ENCODE data around the gene KCNJ14. TPM values are rescaled to one million over a fixed set of nuclear protein-coding genes. Genes with fewer than 3 reads are reported as not detected.

Gene KCNJ14
- total and polyA plus RNA-seq, 2 of the 4 experiments (the other 2 are of a cell fraction), result 0.18 to 0.39 TPM

- TF ChIP-seq MXI1 (IDR thresholded peaks at IDR 0.05; ENCODE audit: borderline replicate concordance, low read depth, low read length) (no peak), RAD21 (IDR thresholded peaks at IDR 0.05; ENCODE audit: low read length) (no peak)
Measured at GRCh38 chr19:48455171-48455907, at the start of gene KCNJ14 (continued).

- 74% methylated on average over 11 of the region's 13 CpGs; no CpG with 5 or more reads in 1 of the 2 experiments for WGBS, 2 experiments (ENCODE audit: extremely low coverage in 2 of 2, insufficient read length in 1 of 2)
- H4K91ac ChIP-seq (ENCODE audit: insufficient read depth, low read depth, low read length), result no peak overlapping the region
- no peak overlapping the region for H3K56ac ChIP-seq (ENCODE audit: extremely low read depth, insufficient read depth, low read length)
- H2AK5ac ChIP-seq (ENCODE audit: low read depth, low read length), result no peak overlapping the region
- H3K36me3 ChIP-seq (ENCODE audit: control insufficient read depth, insufficient read depth, low read length), result no peaks in the 10 kb centered on the region
- no peak overlapping the region for H2BK5ac ChIP-seq (ENCODE audit: low read depth, low read length, poor library complexity, severe bottlenecking)
- dilution Hi-C loops (cut with HindIII; ENCODE audit: low sequenced_read_pairs, unreplicated experiment) (no loop called here), in situ Hi-C loops (cut with MboI; ENCODE audit: low sequenced_read_pairs) (no loop called here), intact Hi-C loops (cut with micrococcal nuclease) (no loop called here)
- BruUV-seq (replicated peaks), result no TSS peak
- no peak overlapping the region for H2AK9ac ChIP-seq (replicated peaks; ENCODE audit: low read depth, low read length, poor library complexity)
- no peak overlapping the region for H3K27ac ChIP-seq (ENCODE audit: insufficient read depth, low read length)
- no peak overlapping the region for H2BK120ac ChIP-seq (ENCODE audit: low read depth, low read length)
- DNase-seq (peak; percentile 18), ATAC-seq (ENCODE audit: low read depth) (no peak)
- ChIA-PET CTCF (no interaction called here), POLR2A (ENCODE audit: unreplicated experiment) (no interaction called here)
- no peak overlapping the region for H4K5ac ChIP-seq (ENCODE audit: low read depth, low read length)
- no peaks in the 10 kb centered on the region for H3K9me3 ChIP-seq (ENCODE audit: control insufficient read depth, insufficient read depth, low read length)
- no peak overlapping the region for H3K4me2 ChIP-seq (ENCODE audit: low read depth, low read length)
- H3K4me3 ChIP-seq (ENCODE audit: insufficient read depth, low read depth, low read length), result no peak overlapping the region
- H3K14ac ChIP-seq (replicated peaks; ENCODE audit: low read depth, low read length), result no peak overlapping the region
- H2BK15ac ChIP-seq (ENCODE audit: low read depth, low read length), result no peak overlapping the region
- no peak overlapping the region for H3K9ac ChIP-seq (ENCODE audit: low read depth, low read length)
- H3K23ac ChIP-seq (ENCODE audit: low read depth, low read length), result no peak overlapping the region
- no peak overlapping the region for H2BK20ac ChIP-seq (ENCODE audit: low read depth, low read length)
- no peaks in the 10 kb centered on the region for H4K20me1 ChIP-seq (ENCODE audit: insufficient read depth, low read length)
- H3K27me3 ChIP-seq (ENCODE audit: control insufficient read depth, insufficient read depth, low read length), result peaks cover 2% of the 10 kb centered on the region; the same call in 1 of the 2 replicates
- H3K4ac ChIP-seq (ENCODE audit: low read depth, low read length), result no peak overlapping the region
- no peak overlapping the region for H3K18ac ChIP-seq (ENCODE audit: low read depth, low read length)
- H3K79me1 ChIP-seq (ENCODE audit: low read depth in 1 of 2, low read length in 2 of 2), result no peaks in the 10 kb centered on the region
- H2AFZ ChIP-seq (replicated peaks; ENCODE audit: low read length, poor library complexity), result peak overlapping the region; percentile 71
- no peaks in the 10 kb centered on the region for H3K4me1 ChIP-seq (ENCODE audit: control insufficient read depth, insufficient read depth, low read length)
- no peak overlapping the region for H4K8ac ChIP-seq (ENCODE audit: low read depth in 2 of 2, low read length in 2 of 2)
- H3K9me1 ChIP-seq (ENCODE audit: insufficient read depth, low read length), result no peaks in the 10 kb centered on the region
- TF ChIP-seq MXI1 (IDR thresholded peaks at IDR 0.05; ENCODE audit: borderline replicate concordance, low read depth, low read length) (no peak), POLR2A (IDR thresholded peaks at IDR 0.05; ENCODE audit: low read depth, low read length) (no peak), RFX5 (IDR thresholded peaks at IDR 0.05; ENCODE audit: low read depth, low read length) (no peak), ELK1 (IDR thresholded peaks at IDR 0.05; ENCODE audit: borderline replicate concordance, low read depth, low read length) (no peak), RAD21 (IDR thresholded peaks at IDR 0.05; ENCODE audit: low read length) (no peak), BHLHE40 (IDR thresholded peaks at IDR 0.05; ENCODE audit: low read depth, low read length) (no peak), FOS (IDR thresholded peaks at IDR 0.05; ENCODE audit: low read depth, low read length) (no peak), NFE2L2 (IDR thresholded peaks at IDR 0.05; ENCODE audit: low read depth, low read length) (no peak), CTCF (conservative IDR thresholded peaks at IDR 0.05; ENCODE audit: low read depth, low read length) (no peak), USF2 (IDR thresholded peaks at IDR 0.05; ENCODE audit: low read depth, low read length) (no peak), CEBPB (IDR thresholded peaks at IDR 0.05; ENCODE audit: low read depth, low read length) (no peak), RCOR1 (IDR thresholded peaks at IDR 0.05; ENCODE audit: insufficient replicate concordance, low read length) (no peak), MAFK (IDR thresholded peaks at IDR 0.05; ENCODE audit: low read depth, low read length) (no peak)
Measured at GRCh38 chr19:48405850-48406249, 49.5 kb upstream of the KCNJ14 start.

All from IMR-90 (cell line).